ENCODE measurements around the gene FBXO46. TPM values are rescaled to one million over a fixed set of nuclear protein-coding genes. Genes with fewer than 3 reads are reported as not detected.

The FBXO46 gene
- total and polyA plus RNA-seq, 8 donors, result 12.6 to 19.2 (median 16.9) TPM

DNA sequence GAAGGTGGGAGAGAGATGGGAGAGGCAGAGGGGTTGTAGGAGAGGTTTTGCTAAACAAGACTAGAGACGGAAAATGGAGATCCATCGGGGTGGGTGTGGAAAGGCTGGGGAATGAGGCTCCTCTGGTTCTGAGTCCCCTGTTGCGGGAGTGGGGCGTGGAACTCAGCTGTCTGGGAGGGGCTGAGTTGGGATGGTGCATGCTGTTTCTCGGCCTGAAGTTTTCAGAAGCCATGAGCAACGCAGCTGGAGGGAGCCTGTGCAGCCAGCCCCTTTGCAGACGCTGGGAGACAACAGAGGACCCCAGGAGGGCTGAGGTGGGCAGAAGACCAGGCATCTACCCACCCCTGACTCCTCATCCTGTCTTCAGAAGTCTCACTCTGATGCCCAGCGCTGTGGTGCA lies 70.1 kb downstream of the FBXO46 start:
- Histone ChIP-seq H3K36me3 (no peaks in the 10 kb centered on the region), H3K4me1 (no peaks in the 10 kb centered on the region), H3K27ac (no peak overlapping the region), H3K9me3 (no peaks in the 10 kb centered on the region), H3K4me3 (no peak overlapping the region), H3K27me3 (peaks cover 0 to 45% of the 10 kb centered on the region in 2 donors)
- TF ChIP-seq, protein P1, sequence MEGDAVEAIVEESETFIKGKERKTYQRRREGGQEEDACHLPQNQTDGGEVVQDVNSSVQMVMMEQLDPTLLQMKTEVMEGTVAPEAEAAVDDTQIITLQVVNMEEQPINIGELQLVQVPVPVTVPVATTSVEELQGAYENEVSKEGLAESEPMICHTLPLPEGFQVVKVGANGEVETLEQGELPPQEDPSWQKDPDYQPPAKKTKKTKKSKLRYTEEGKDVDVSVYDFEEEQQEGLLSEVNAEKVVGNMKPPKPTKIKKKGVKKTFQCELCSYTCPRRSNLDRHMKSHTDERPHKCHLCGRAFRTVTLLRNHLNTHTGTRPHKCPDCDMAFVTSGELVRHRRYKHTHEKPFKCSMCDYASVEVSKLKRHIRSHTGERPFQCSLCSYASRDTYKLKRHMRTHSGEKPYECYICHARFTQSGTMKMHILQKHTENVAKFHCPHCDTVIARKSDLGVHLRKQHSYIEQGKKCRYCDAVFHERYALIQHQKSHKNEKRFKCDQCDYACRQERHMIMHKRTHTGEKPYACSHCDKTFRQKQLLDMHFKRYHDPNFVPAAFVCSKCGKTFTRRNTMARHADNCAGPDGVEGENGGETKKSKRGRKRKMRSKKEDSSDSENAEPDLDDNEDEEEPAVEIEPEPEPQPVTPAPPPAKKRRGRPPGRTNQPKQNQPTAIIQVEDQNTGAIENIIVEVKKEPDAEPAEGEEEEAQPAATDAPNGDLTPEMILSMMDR (IDR thresholded peaks at IDR 0.05), result no peak
- DNase-seq (no peak), ATAC-seq (no peak)
- intact Hi-C loops (cut with DNase I), result no loop called here

Small RNA genes lying within 50 kb of the gene (microRNA-seq; reads per million reads assigned to microRNA genes)
- gene MIR642A (0 reads per million in 2 donors), gene MIR642B (0 reads per million in 2 donors)

Other genes starting within 250 kb of the FBXO46 start
- 10 to 100 TPM in 1 of 2 donors, 1 to 10 TPM in 1; 9.4 to 16.7 TPM for gene RTN2, start 233.8 kb downstream of the FBXO46 start, total RNA-seq
- gene RTN2, start 233.8 kb downstream of the FBXO46 start, polyA plus RNA-seq (ENCODE audit: insufficient read length in 6 of 6), result 10 to 100 TPM in 4 of 6 donors, 1 to 10 TPM in 2; 6.6 to 17.9 (median 13.5) TPM
- gene PPM1N, start 232.5 kb downstream of the FBXO46 start, total RNA-seq, result 1 to 10 TPM in 1 of 2 donors, under 1 TPM in 1; 0.47 to 2.1 TPM
- under 1 TPM; 0.17 to 0.60 (median 0.29) TPM for gene PPM1N, start 232.5 kb downstream of the FBXO46 start, polyA plus RNA-seq (ENCODE audit: insufficient read length in 6 of 6)
- gene VASP, start 223.4 kb downstream of the FBXO46 start, total RNA-seq, result 100 to 1,000 TPM; 109 to 220 TPM
- gene VASP, start 223.4 kb downstream of the FBXO46 start, polyA plus RNA-seq (ENCODE audit: insufficient read length in 6 of 6), result 10 to 100 TPM; 49.5 to 62.2 (median 54.6) TPM
- 10 to 100 TPM; 14.9 to 17.9 TPM for gene OPA3, start 146.1 kb downstream of the FBXO46 start, total RNA-seq
- gene OPA3, start 146.1 kb downstream of the FBXO46 start, polyA plus RNA-seq (ENCODE audit: insufficient read length in 6 of 6), result 1 to 10 TPM; 4.8 to 9.4 (median 7.0) TPM
- 1 to 10 TPM; 4.5 to 9.5 TPM for gene GPR4, start 128.7 kb downstream of the FBXO46 start, total RNA-seq
- gene GPR4, start 128.7 kb downstream of the FBXO46 start, polyA plus RNA-seq (ENCODE audit: insufficient read length in 6 of 6), result 1 to 10 TPM; 2.4 to 5.6 (median 4.0) TPM
- gene EML2, start 91.5 kb downstream of the FBXO46 start, total RNA-seq, result 10 to 100 TPM; 54.2 to 76.4 TPM
- 10 to 100 TPM; 21.8 to 31.7 (median 27.2) TPM for gene EML2, start 91.5 kb downstream of the FBXO46 start, polyA plus RNA-seq (ENCODE audit: insufficient read length in 6 of 6)
- gene GIPR, start 62.7 kb downstream of the FBXO46 start, total RNA-seq, result 1 to 10 TPM; 5.4 to 5.7 TPM
- gene GIPR, start 62.7 kb downstream of the FBXO46 start, polyA plus RNA-seq (ENCODE audit: insufficient read length in 6 of 6), result 1 to 10 TPM; 2.8 to 9.7 (median 4.9) TPM
- gene SNRPD2, start 38.9 kb downstream of the FBXO46 start, total RNA-seq, result 100 to 1,000 TPM; 276 to 306 TPM
- 100 to 1,000 TPM; 311 to 392 (median 345) TPM for gene SNRPD2, start 38.9 kb downstream of the FBXO46 start, polyA plus RNA-seq (ENCODE audit: insufficient read length in 6 of 6)
- gene QPCTL, start 38.2 kb downstream of the FBXO46 start, total RNA-seq, result 1 to 10 TPM; 7.7 to 8.7 TPM
- 10 to 100 TPM in 3 of 6 donors, 1 to 10 TPM in 3; 7.8 to 13.3 (median 10.2) TPM for gene QPCTL, start 38.2 kb downstream of the FBXO46 start, polyA plus RNA-seq (ENCODE audit: insufficient read length in 6 of 6)
- not detected for gene MEIOSIN, start 2.5 kb upstream of the FBXO46 start, total RNA-seq
- not detected for gene MEIOSIN, start 2.5 kb upstream of the FBXO46 start, polyA plus RNA-seq (ENCODE audit: insufficient read length in 6 of 6)
- gene SIX5, start 38.4 kb upstream of the FBXO46 start, total RNA-seq, result 10 to 100 TPM; 14.0 to 21.7 TPM
- 10 to 100 TPM; 11.5 to 25.0 (median 20.5) TPM for gene SIX5, start 38.4 kb upstream of the FBXO46 start, polyA plus RNA-seq (ENCODE audit: insufficient read length in 6 of 6)
- 10 to 100 TPM; 44.6 to 50.0 TPM for gene DMPK, start 51.6 kb upstream of the FBXO46 start, total RNA-seq
- gene DMPK, start 51.6 kb upstream of the FBXO46 start, polyA plus RNA-seq (ENCODE audit: insufficient read length in 6 of 6), result 10 to 100 TPM; 55.3 to 81.7 (median 62.0) TPM
- 10 to 100 TPM; 49.0 to 49.3 TPM for gene DMWD, start 61.9 kb upstream of the FBXO46 start, total RNA-seq
- gene DMWD, start 61.9 kb upstream of the FBXO46 start, polyA plus RNA-seq (ENCODE audit: insufficient read length in 6 of 6), result 10 to 100 TPM; 29.6 to 51.4 (median 33.2) TPM
- gene RSPH6A, start 84.4 kb upstream of the FBXO46 start, total RNA-seq, result under 1 TPM in 1 of 2 donors, not detected in 1; 0.13 TPM
- gene RSPH6A, start 84.4 kb upstream of the FBXO46 start, polyA plus RNA-seq (ENCODE audit: insufficient read length in 6 of 6), result under 1 TPM in 1 of 6 donors, not detected in 5; 0.09 TPM
- 10 to 100 TPM; 69.0 to 69.3 TPM for gene SYMPK, start 132.3 kb upstream of the FBXO46 start, total RNA-seq
- gene SYMPK, start 132.3 kb upstream of the FBXO46 start, polyA plus RNA-seq (ENCODE audit: insufficient read length in 6 of 6), result 10 to 100 TPM; 65.6 to 77.6 (median 68.7) TPM
- 1 to 10 TPM in 1 of 2 donors, under 1 TPM in 1; 0.45 to 1.6 TPM for gene FOXA3, start 133.4 kb upstream of the FBXO46 start, total RNA-seq
- gene FOXA3, start 133.4 kb upstream of the FBXO46 start, polyA plus RNA-seq (ENCODE audit: insufficient read length in 6 of 6), result 1 to 10 TPM; 1.1 to 3.1 (median 1.6) TPM
- gene IRF2BP1, start 155.2 kb upstream of the FBXO46 start, total RNA-seq, result 10 to 100 TPM; 18.0 to 20.3 TPM
- 10 to 100 TPM; 13.7 to 24.7 (median 19.5) TPM for gene IRF2BP1, start 155.2 kb upstream of the FBXO46 start, polyA plus RNA-seq (ENCODE audit: insufficient read length in 6 of 6)
- gene MYPOP, start 171.7 kb upstream of the FBXO46 start, total RNA-seq, result 1 to 10 TPM; 7.2 to 8.7 TPM
- gene MYPOP, start 171.7 kb upstream of the FBXO46 start, polyA plus RNA-seq (ENCODE audit: insufficient read length in 6 of 6), result 1 to 10 TPM; 3.6 to 6.9 (median 4.8) TPM
- not detected for gene NANOS2, start 183.9 kb upstream of the FBXO46 start, total RNA-seq
- not detected for gene NANOS2, start 183.9 kb upstream of the FBXO46 start, polyA plus RNA-seq (ENCODE audit: insufficient read length in 6 of 6)
- gene NOVA2, start 243.0 kb upstream of the FBXO46 start, total RNA-seq, result 10 to 100 TPM in 1 of 2 donors, 1 to 10 TPM in 1; 6.4 to 12.6 TPM
- gene NOVA2, start 243.0 kb upstream of the FBXO46 start, polyA plus RNA-seq (ENCODE audit: insufficient read length in 6 of 6), result 10 to 100 TPM in 4 of 6 donors, 1 to 10 TPM in 2; 7.1 to 13.9 (median 11.5) TPM

All from left lung (tissue), 10 donors.